GM12865 (cell line): Measurements from ENCODE around the gene MYL11.

ENCODE experiments used
- DNase-seq: peaks from one replicate; pipeline ENCODE4 v3.0.0; 2010; ENCODE audit warnings: low read depth
- H3K4me3 ChIP-seq: 2 replicates; pipeline ENCODE4 v1.5.1; 2011; ENCODE audit warnings: mild to moderate bottlenecking, low read depth, low read length, control low read depth
- CTCF ChIP-seq: IDR thresholded peaks from 2 replicates; pipeline ENCODE4 v1.5.1; 2011; ENCODE audit warnings: low read length, control low read depth, low read depth, inconsistent platforms; ENCODE audit not compliant: insufficient read depth; ENCODE audit errors: missing control alignments

MYL11 gene

DNA sequence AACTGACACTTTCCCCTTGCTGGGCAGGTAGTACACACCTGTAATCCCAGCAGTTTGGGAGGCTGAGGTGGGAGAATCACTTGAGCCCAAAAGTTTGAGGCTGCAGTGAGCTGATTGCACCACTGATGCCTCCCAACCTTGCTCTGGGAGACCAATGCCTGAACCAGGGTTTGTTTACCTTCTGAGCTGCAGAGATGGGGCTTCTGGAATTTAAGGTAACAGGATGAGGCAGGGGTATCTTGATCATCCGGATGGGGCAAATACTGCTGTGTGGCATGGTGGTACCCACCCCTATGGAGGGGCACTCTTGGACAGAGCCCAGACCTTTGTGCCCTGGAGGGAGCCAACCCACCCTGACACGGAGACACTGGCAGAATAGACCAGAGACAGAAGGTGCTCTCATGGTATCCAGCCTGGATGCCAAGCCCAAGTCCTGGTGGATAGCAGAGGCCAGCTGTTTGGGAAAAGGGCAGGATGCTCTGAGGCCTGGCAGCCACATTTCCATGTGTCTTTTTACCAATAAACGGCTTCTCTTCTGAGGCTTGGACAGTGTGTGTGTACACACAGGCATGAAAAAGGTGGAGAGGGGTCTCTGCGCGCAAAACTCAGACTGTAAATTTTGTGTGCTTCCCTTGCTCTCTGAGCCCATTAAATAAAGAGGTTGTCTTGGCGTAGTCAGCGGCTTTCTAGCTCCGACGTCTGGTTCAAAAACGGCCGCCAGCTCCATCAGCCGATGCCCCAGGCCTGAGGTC is 25.0 kb downstream of the MYL11 start:
- DNase-seq = no peak
- TF ChIP-seq CTCF = no peak
- peak overlapping the region; percentile 72 for H3K4me3 ChIP-seq

DNA sequence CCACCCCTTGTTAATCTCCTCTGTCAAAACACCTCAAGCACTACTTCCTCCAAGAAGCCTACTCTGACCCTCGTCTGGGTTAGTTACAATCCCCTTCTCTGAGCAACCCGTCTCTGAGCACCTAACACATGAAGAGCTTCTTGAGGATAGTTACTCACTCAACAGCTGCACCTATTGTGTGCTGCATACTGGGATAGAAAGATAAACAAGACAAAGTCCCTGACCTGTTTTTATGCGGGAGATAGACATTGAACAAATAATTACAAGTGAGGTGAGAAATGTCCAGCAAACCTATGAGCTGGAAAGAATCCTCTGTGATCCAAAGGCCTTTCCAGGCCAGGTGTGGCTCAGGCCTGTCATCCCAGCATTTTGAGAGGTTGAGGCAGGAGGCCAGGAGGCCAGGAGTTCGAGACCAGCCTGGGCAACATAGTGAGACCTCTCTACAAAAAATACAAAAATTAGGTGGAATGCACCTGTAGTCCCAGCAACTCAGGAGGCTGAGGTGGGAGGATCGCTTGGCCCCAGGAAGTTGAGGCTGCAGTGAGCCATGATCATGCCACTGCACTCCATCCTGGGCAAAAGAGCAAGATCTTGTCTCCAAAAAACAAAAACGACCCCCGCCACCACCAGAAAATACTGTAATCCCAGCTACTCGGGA is 27.3 kb downstream of the MYL11 start:
- DNase-seq = no peak
- H3K4me3 ChIP-seq = no peak overlapping the region
- no peak for TF ChIP-seq CTCF

GRCh38 chr16:30406795-30407101 is 32.1 kb downstream of the MYL11 start:
- no peak for TF ChIP-seq CTCF
- DNase-seq = no peak

GRCh38 chr16:30407102-30407803 is 32.7 kb downstream of the MYL11 start, which contains the start of gene ZNF771:
TSS of gene ZNF771 (plus strand) at chr16:30407606. CDS start at chr16:30408054, 448 bp downstream.
- TF ChIP-seq CTCF = peak; percentile 10
- peak; percentile 91 for DNase-seq
- H3K4me3 ChIP-seq = peak within 1 kb of the TSS; percentile 83

More at GRCh38 chr16:30406795-30407101, 32.1 kb downstream of the MYL11 start:
- H3K4me3 ChIP-seq = peak overlapping the region; percentile 83

GRCh38 chr16:30407804-30408534 is 33.4 kb downstream of the MYL11 start:
- TF ChIP-seq CTCF = no peak
- DNase-seq = no peak
- H3K4me3 ChIP-seq = peak overlapping the region; percentile 83

GRCh38 chr16:30409125-30410060 is 34.8 kb downstream of the MYL11 start:
- peak; percentile 91 for DNase-seq
- TF ChIP-seq CTCF = peak; percentile 96

More at GRCh38 chr16:30409125-30410060, 34.8 kb downstream of the MYL11 start:
- no peak overlapping the region for H3K4me3 ChIP-seq
